OCI-LY3 (cell line): ENCODE measurements around the gene COLEC11.

Experiments used
- H2AFZ ChIP-seq: fragments of 200-600, 300-600 bp; shearing (Covaris generic); 2 replicates; pipeline ENCODE4 v1.6.0; 2014; ENCODE audit warnings: antibody characterized with exemption, low read depth, low read length
- H3K27ac ChIP-seq: fragments of 200-600, 300-600 bp; sonication (generic); 2 replicates; pipeline ENCODE4 v1.5.1; 2014; ENCODE audit warnings: mild to moderate bottlenecking, low read length, moderate library complexity, mixed read lengths
- H3K27me3 ChIP-seq: fragments of 200-600, 300-600 bp; sonication (generic); 2 replicates; pipeline ENCODE4 v1.6.1; 2014; ENCODE audit warnings: low read depth, low read length, mixed read lengths
- H3K36me3 ChIP-seq: fragments of 200-600, 300-600 bp; sonication (generic); replicated peaks from 2 replicates; pipeline ENCODE3; 2014; ENCODE audit warnings: low read depth, low read length, mixed read lengths
- H3K4me1 ChIP-seq: fragments of 300-600, 200-600 bp; sonication (generic); 2 replicates; pipeline ENCODE4 v1.6.1; 2014; ENCODE audit warnings: low read length, mixed read lengths
- H3K4me2 ChIP-seq: fragments of 200-600, 300-600 bp; sonication (generic); 2 replicates; pipeline ENCODE4 v1.6.1; 2014; ENCODE audit warnings: low read length, mixed read lengths
- H3K4me3 ChIP-seq: fragments of 300-600, 200-600 bp; sonication (generic); 2 replicates; pipeline ENCODE4 v1.5.1; 2014; ENCODE audit warnings: antibody characterized with exemption, mild to moderate bottlenecking, low read length, moderate library complexity
- H3K79me2 ChIP-seq: fragments of 300-600, 200-600 bp; shearing (Covaris generic); 2 replicates; pipeline ENCODE4 v1.6.1; 2014; ENCODE audit warnings: mild to moderate bottlenecking, low read length, mixed read lengths
- H3K9ac ChIP-seq: fragments of 300-600, 200-600 bp; shearing (Covaris generic); 2 replicates; pipeline ENCODE4 v1.6.0; 2014; ENCODE audit warnings: mild to moderate bottlenecking, low read length, moderate library complexity
- H3K9me3 ChIP-seq: fragments of 200-600, 300-600 bp; shearing (Covaris generic); 2 replicates; pipeline ENCODE4 v1.6.1; 2014; ENCODE audit warnings: low read length, mixed read lengths; ENCODE audit not compliant: insufficient read depth
- H4K20me1 ChIP-seq: fragments of 200-600, 300-600 bp; sonication (generic); 2 replicates; pipeline ENCODE4 v1.6.1; 2016; ENCODE audit warnings: low read length, mixed read lengths; ENCODE audit not compliant: insufficient read depth
- EZH2phosphoT487 ChIP-seq: fragments of 200-600 bp; shearing (Covaris generic); IDR thresholded peaks from 2 replicates; pipeline ENCODE4 v1.6.1; 2018; ENCODE audit warnings: antibody characterized with exemption, mixed run types, low read depth
- TF ChIP-seq, protein P1 (sequence below): fragments of 200-600, 300-600 bp; sonication (generic); IDR thresholded peaks from 2 replicates; pipeline ENCODE4 v1.5.1; 2014; ENCODE audit warnings: antibody characterized with exemption, low read length, low read depth

Gene COLEC11

GRCh38 chr2:3683748-3684454 is 89.0 kb downstream of the COLEC11 start:
- H3K27me3 ChIP-seq: no peaks in the 10 kb centered on the region
- no peak overlapping the region for H2AFZ ChIP-seq
- TF ChIP-seq, protein P1, sequence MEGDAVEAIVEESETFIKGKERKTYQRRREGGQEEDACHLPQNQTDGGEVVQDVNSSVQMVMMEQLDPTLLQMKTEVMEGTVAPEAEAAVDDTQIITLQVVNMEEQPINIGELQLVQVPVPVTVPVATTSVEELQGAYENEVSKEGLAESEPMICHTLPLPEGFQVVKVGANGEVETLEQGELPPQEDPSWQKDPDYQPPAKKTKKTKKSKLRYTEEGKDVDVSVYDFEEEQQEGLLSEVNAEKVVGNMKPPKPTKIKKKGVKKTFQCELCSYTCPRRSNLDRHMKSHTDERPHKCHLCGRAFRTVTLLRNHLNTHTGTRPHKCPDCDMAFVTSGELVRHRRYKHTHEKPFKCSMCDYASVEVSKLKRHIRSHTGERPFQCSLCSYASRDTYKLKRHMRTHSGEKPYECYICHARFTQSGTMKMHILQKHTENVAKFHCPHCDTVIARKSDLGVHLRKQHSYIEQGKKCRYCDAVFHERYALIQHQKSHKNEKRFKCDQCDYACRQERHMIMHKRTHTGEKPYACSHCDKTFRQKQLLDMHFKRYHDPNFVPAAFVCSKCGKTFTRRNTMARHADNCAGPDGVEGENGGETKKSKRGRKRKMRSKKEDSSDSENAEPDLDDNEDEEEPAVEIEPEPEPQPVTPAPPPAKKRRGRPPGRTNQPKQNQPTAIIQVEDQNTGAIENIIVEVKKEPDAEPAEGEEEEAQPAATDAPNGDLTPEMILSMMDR: no peak
- no peak overlapping the region for H3K9ac ChIP-seq
- H3K4me3 ChIP-seq: no peak overlapping the region
- no peak overlapping the region for H3K27ac ChIP-seq
- H3K79me2 ChIP-seq: no peaks in the 10 kb centered on the region
- peaks cover 6% of the 10 kb centered on the region for H3K4me1 ChIP-seq
- no peak overlapping the region for H3K4me2 ChIP-seq
- H3K36me3 ChIP-seq: no peaks in the 10 kb centered on the region
- no peaks in the 10 kb centered on the region for H3K9me3 ChIP-seq
- no peaks in the 10 kb centered on the region for H4K20me1 ChIP-seq

DNA sequence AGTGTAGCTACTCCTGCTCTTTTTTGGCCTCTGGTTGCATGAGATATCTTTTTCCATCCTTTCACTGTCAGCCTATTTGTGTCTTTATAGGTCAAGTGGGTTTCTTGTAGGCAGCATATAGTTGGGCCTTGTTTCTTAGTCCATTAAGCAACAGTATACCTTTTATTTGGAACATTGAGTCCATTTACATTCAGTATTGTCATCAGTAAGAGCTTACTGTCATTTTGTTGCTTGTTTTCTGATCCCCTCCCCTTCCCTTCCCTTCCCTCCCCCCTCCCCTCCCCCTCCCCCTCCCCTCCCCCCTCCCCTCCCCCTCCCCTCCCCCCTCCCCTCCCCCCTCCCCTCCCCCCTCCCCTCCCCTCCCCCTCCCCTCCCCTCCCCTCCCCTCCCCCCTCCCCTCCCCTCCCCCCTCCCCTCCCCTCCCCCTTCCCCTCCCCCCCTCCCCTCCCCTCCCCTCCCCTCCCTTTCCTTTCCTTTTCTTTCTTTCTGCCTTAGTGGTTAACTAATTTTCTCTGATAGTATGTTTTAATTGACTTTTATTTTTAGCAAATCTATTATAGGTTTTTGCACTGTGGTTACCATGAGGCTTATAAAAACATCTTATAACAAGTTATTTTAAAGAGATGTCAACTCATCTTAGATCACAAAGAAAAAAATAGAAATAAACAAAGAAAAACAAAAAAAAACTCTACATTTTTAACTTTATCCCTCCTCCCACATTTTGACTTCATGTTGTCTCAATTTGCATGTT is 95.3 kb downstream of the COLEC11 start:
- Histone ChIP-seq H4K20me1 (no peaks in the 10 kb centered on the region), H3K79me2 (no peaks in the 10 kb centered on the region), H3K27me3 (0 out of 2 replicates have a peak, but pooled peaks cover 4% of the 10 kb centered on the region), H3K4me1 (no peaks in the 10 kb centered on the region), H2AFZ (no peak overlapping the region), H3K36me3 (no peaks in the 10 kb centered on the region), H3K4me3 (no peak overlapping the region), H3K9me3 (no peaks in the 10 kb centered on the region), H3K9ac (no peak overlapping the region), H3K4me2 (no peak overlapping the region), H3K27ac (no peak overlapping the region)
- TF ChIP-seq, protein P1: no peak
- TF ChIP-seq EZH2phosphoT487: no peak

GRCh38 chr2:3692375-3692774 is 97.5 kb downstream of the COLEC11 start:
- Histone ChIP-seq H3K79me2 (no peaks in the 10 kb centered on the region), H3K27ac (no peak overlapping the region), H4K20me1 (no peaks in the 10 kb centered on the region), H3K36me3 (no peaks in the 10 kb centered on the region), H3K27me3 (0 out of 2 replicates have a peak, but pooled peaks cover 5% of the 10 kb centered on the region), H3K4me2 (peak overlapping the region; percentile 15; the same call in 1 of the 2 replicates), H3K9ac (no peak overlapping the region), H2AFZ (peak overlapping the region; percentile 53; the same call in 1 of the 2 replicates), H3K4me3 (no peak overlapping the region), H3K9me3 (no peaks in the 10 kb centered on the region), H3K4me1 (no peaks in the 10 kb centered on the region)
- TF ChIP-seq EZH2phosphoT487: no peak
- TF ChIP-seq, protein P1: peak; percentile 83
